Stimulated activated CD8-positive, alpha-beta memory T cell treated with anti-CD3 and anti-CD28 coated beads, Interleukin-2, amount 100 ng/mL, for 1 hour (primary cell): Measurements from ENCODE around the gene DST.

Experiments used
- DNase-seq, 2 donors: peaks; one replicate each; pipeline ENCODE4 v3.0.0-alpha.2; 2020; ENCODE audit warnings: low read depth in 2 of 2

DST gene

GRCh38 chr6:56435754-56436153, 206.9 kb downstream of the DST start:
- DNase-seq: no peak

- DNase-seq: no peak
These were observed 207.4 kb downstream of the DST start for GRCh38 chr6:56435326-56435725.

GRCh38 chr6:56434606-56435005, 208.1 kb downstream of the DST start:
- no peak for DNase-seq

- no peak for DNase-seq
These were observed 209.6 kb downstream of the DST start for GRCh38 chr6:56433119-56433518.

- no peak for DNase-seq
These were observed 210.5 kb downstream of the DST start for GRCh38 chr6:56432194-56432593.

- no peak for DNase-seq
These were observed 211.8 kb downstream of the DST start for GRCh38 chr6:56430629-56431600.

- DNase-seq: no peak
These were observed 218.1 kb downstream of the DST start for GRCh38 chr6:56424542-56425083.

- DNase-seq: no peak
These were observed 218.6 kb downstream of the DST start for GRCh38 chr6:56424064-56424463.

- no peak for DNase-seq
These were observed 222.4 kb downstream of the DST start for GRCh38 chr6:56420296-56420695.

- no peak for DNase-seq
These were observed 223.5 kb downstream of the DST start for GRCh38 chr6:56419191-56419590.

GRCh38 chr6:56417823-56418222, 224.9 kb downstream of the DST start:
- DNase-seq: no peak

GRCh38 chr6:56416247-56416646, 226.4 kb downstream of the DST start:
- no peak for DNase-seq

GRCh38 chr6:56408976-56409375, 233.7 kb downstream of the DST start:
- no peak for DNase-seq
